ENCODE data around the gene SGO1. TPM values are rescaled to one million over a fixed set of nuclear protein-coding genes. Genes with fewer than 3 reads are reported as not detected.
A peak's percentile ranks its signal among the peaks of the same experiment; 100 is the strongest.
"Not testable (repeated sequence)": the region's sequence is repeated elsewhere in the genome, so short reads cannot be mapped to it uniquely, and the experiment has no call there.

The SGO1 gene
- total RNA-seq (2014; rRNA removed; shearing (Covaris generic); ENCODE audit: low replicate concordance): 9.4 and 10.8 TPM in 2 replicates

GRCh38 chr3:20185679-20186599 lies at the start of gene SGO1:
Gene SGO1 (minus strand): TSS chr3:20186206. CDS start chr3:20184027, 2,179 bp downstream.
- in situ Hi-C loops (cut with HindIII; ENCODE audit: low pct_unique_long_range_greater_than_20kb, low sequenced_read_pairs): no loop called here
- peak; percentile 91 for DNase-seq (ENCODE audit: low read depth)

GRCh38 chr3:20235796-20236195 lies 49.8 kb upstream of the SGO1 start:
- no peak for DNase-seq (ENCODE audit: low read depth)
- in situ Hi-C loops (cut with HindIII; ENCODE audit: low pct_unique_long_range_greater_than_20kb, low sequenced_read_pairs): no loop called here

- DNase-seq (ENCODE audit: low read depth): no peak
- in situ Hi-C loops (cut with HindIII; ENCODE audit: low pct_unique_long_range_greater_than_20kb, low sequenced_read_pairs): no loop called here
Measured at GRCh38 chr3:20232906-20233780, 47.1 kb upstream of the SGO1 start.

- in situ Hi-C loops (cut with HindIII; ENCODE audit: low pct_unique_long_range_greater_than_20kb, low sequenced_read_pairs): no loop called here
- DNase-seq (ENCODE audit: low read depth): no peak
Measured at GRCh38 chr3:20230954-20231353, 44.9 kb upstream of the SGO1 start.

GRCh38 chr3:20225769-20226168 lies 39.8 kb upstream of the SGO1 start:
- in situ Hi-C loops (cut with HindIII; ENCODE audit: low pct_unique_long_range_greater_than_20kb, low sequenced_read_pairs): no loop called here
- peak; percentile 1 for DNase-seq (ENCODE audit: low read depth)

GRCh38 chr3:20222274-20222673 lies 36.3 kb upstream of the SGO1 start:
- DNase-seq (ENCODE audit: low read depth): no peak
- in situ Hi-C loops (cut with HindIII; ENCODE audit: low pct_unique_long_range_greater_than_20kb, low sequenced_read_pairs): no loop called here

GRCh38 chr3:20218215-20218614 lies 32.2 kb upstream of the SGO1 start:
- no peak for DNase-seq (ENCODE audit: low read depth)
- in situ Hi-C loops (cut with HindIII; ENCODE audit: low pct_unique_long_range_greater_than_20kb, low sequenced_read_pairs): no loop called here

- no peak for DNase-seq (ENCODE audit: low read depth)
- in situ Hi-C loops (cut with HindIII; ENCODE audit: low pct_unique_long_range_greater_than_20kb, low sequenced_read_pairs): no loop called here
Measured at GRCh38 chr3:20215636-20216035, 29.6 kb upstream of the SGO1 start.

- in situ Hi-C loops (cut with HindIII; ENCODE audit: low pct_unique_long_range_greater_than_20kb, low sequenced_read_pairs); DNase-seq (ENCODE audit: low read depth): not testable (repeated sequence)
Measured at GRCh38 chr3:20213491-20213890, 27.5 kb upstream of the SGO1 start.

- DNase-seq (ENCODE audit: low read depth); in situ Hi-C loops (cut with HindIII; ENCODE audit: low pct_unique_long_range_greater_than_20kb, low sequenced_read_pairs): not testable (repeated sequence)
Measured at GRCh38 chr3:20207945-20208344, 21.9 kb upstream of the SGO1 start.

GRCh38 chr3:20205898-20206297 lies 19.9 kb upstream of the SGO1 start:
- DNase-seq (ENCODE audit: low read depth); in situ Hi-C loops (cut with HindIII; ENCODE audit: low pct_unique_long_range_greater_than_20kb, low sequenced_read_pairs): not testable (repeated sequence)

- in situ Hi-C loops (cut with HindIII; ENCODE audit: low pct_unique_long_range_greater_than_20kb, low sequenced_read_pairs): no loop called here
- DNase-seq (ENCODE audit: low read depth): no peak
Measured at GRCh38 chr3:20201143-20201542, 15.1 kb upstream of the SGO1 start.

- in situ Hi-C loops (cut with HindIII; ENCODE audit: low pct_unique_long_range_greater_than_20kb, low sequenced_read_pairs): no loop called here
- DNase-seq (ENCODE audit: low read depth): no peak
Measured at GRCh38 chr3:20197775-20198174, 11.8 kb upstream of the SGO1 start.

- no peak for DNase-seq (ENCODE audit: low read depth)
- in situ Hi-C loops (cut with HindIII; ENCODE audit: low pct_unique_long_range_greater_than_20kb, low sequenced_read_pairs): no loop called here
Measured at GRCh38 chr3:20194793-20195460, 8.9 kb upstream of the SGO1 start.

GRCh38 chr3:20190991-20191390 lies 5.0 kb upstream of the SGO1 start:
- in situ Hi-C loops (cut with HindIII; ENCODE audit: low pct_unique_long_range_greater_than_20kb, low sequenced_read_pairs): no loop called here
- no peak for DNase-seq (ENCODE audit: low read depth)

- in situ Hi-C loops (cut with HindIII; ENCODE audit: low pct_unique_long_range_greater_than_20kb, low sequenced_read_pairs): no loop called here
- DNase-seq (ENCODE audit: low read depth): no peak
Measured at GRCh38 chr3:20186600-20187004, 596 bp upstream of the SGO1 start.

- DNase-seq (ENCODE audit: low read depth): peak; percentile 17
- in situ Hi-C loops (cut with HindIII; ENCODE audit: low pct_unique_long_range_greater_than_20kb, low sequenced_read_pairs): no loop called here
Measured at GRCh38 chr3:20185331-20185678, 701 bp downstream of the SGO1 start.

GRCh38 chr3:20182206-20182605 lies 3.8 kb downstream of the SGO1 start:
- DNase-seq (ENCODE audit: low read depth): no peak
- in situ Hi-C loops (cut with HindIII; ENCODE audit: low pct_unique_long_range_greater_than_20kb, low sequenced_read_pairs): no loop called here

- no peak for DNase-seq (ENCODE audit: low read depth)
- in situ Hi-C loops (cut with HindIII; ENCODE audit: low pct_unique_long_range_greater_than_20kb, low sequenced_read_pairs): no loop called here
Measured at GRCh38 chr3:20181276-20181675, 4.7 kb downstream of the SGO1 start.

Data from Caki2 (cell line).